ENCODE data around the gene CETN1. TPM values are rescaled to one million over a fixed set of nuclear protein-coding genes. Genes with fewer than 3 reads are reported as not detected.
A peak's percentile ranks its signal among the peaks of the same experiment; 100 is the strongest.

CETN1 gene
- not detected for polyA plus RNA-seq (ENCODE audit: insufficient read length)

GRCh38 chr18:580154-580553 is at the start of gene CETN1:
Gene CETN1, plus strand, starts transcription at chr18:580380. Its CDS starts 29 bp downstream, at chr18:580409.
- DNase-seq (ENCODE audit: low read depth) = no peak

GRCh38 chr18:532018-532417 is 48.2 kb upstream of the CETN1 start:
- DNase-seq (ENCODE audit: low read depth) = no peak

- DNase-seq (ENCODE audit: low read depth) = no peak
These were observed 47.5 kb upstream of the CETN1 start for GRCh38 chr18:532632-533031.

- no peak for DNase-seq (ENCODE audit: low read depth)
These were observed 46.1 kb upstream of the CETN1 start for GRCh38 chr18:533995-534601.

DNA sequence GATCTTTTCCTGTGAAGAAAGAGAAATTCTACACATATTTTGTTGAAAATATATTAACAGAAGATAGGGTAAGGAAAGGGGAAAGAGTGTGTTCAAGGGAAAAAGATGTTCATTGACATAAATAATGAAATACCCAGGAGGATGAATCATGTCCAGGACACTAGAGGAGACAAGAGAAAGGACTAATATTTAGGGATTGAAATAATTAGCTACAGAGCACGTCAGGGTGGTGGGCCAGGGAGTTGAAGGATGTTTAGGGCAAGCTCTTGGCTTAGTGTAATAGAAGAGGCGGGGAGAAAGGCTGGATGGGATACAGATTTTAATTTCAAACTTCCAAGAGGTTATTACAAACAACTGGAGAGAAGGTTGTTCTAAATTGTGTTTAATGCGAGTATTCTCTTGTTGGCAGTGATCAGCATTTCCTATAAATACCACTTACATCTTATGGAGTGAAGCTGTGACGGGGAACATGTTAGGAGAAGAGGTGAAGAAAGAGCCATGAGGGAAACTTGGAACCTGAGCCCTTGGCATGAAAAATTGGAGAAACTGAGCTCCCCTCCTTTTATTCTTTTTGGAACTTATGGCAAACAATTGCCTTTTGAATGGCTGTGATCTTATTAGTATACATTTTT is 36.6 kb upstream of the CETN1 start:
- DNase-seq (ENCODE audit: low read depth) = no peak

- DNase-seq (ENCODE audit: low read depth) = no peak
These were observed 30.2 kb upstream of the CETN1 start for GRCh38 chr18:549967-550366.

DNA sequence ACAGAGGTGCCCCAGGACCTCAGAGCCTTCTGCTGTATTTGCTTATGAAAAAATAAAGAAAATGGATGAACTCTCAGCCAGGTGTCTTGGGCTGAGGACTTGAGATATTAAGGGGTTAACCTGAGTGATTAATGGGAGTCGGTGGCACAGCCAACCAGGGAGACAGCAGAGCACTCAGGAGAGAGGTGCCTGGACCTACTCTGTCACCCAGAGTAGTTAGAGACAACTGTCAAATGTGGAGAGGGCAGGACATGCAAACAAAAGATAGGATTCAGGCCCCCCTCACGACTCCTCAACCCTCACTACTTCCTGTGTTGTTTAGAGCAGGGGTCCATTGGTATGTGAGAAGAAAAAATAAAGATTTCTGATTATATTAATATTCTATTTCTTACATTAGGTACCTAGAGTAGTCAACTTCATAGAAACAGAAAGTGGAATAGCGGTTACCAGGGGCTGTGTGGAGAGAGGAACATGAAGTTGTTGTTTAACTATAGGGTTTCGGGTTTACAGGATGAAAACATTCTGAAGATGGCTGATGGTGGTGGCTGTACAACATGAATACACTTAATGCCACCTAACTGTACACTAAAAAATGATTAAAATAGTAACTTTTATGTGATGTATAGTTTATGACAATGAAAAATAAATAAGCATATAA is 28.6 kb upstream of the CETN1 start:
- no peak for DNase-seq (ENCODE audit: low read depth)

GRCh38 chr18:555705-556457 is 24.3 kb upstream of the CETN1 start:
- DNase-seq (ENCODE audit: low read depth) = no peak

- DNase-seq (ENCODE audit: low read depth) = no peak
These were observed 15.2 kb upstream of the CETN1 start for GRCh38 chr18:564708-565561.

GRCh38 chr18:565562-566061 is 14.6 kb upstream of the CETN1 start:
- no peak for DNase-seq (ENCODE audit: low read depth)

- no peak for DNase-seq (ENCODE audit: low read depth)
These were observed 13.1 kb upstream of the CETN1 start for GRCh38 chr18:567122-567521.

DNA sequence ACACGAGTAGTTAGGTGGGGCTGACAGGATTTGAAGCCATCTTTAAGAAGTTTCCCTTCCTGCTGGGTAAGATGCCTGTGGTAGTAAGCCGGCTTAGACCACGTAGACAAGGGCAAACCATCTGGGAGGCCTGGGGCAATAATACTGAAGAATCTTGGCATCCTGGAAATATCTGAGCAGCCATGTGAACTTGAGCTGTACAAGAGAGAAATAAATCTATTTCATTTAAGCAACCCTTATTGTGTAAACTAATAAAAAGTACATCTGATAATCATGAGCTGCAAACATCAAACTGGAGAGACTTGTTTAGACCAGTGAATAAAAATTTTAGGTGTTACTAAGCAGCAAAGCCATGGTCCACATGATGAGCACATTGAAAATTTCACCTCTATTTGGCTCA is 11.4 kb upstream of the CETN1 start:
- no peak for DNase-seq (ENCODE audit: low read depth)

DNA sequence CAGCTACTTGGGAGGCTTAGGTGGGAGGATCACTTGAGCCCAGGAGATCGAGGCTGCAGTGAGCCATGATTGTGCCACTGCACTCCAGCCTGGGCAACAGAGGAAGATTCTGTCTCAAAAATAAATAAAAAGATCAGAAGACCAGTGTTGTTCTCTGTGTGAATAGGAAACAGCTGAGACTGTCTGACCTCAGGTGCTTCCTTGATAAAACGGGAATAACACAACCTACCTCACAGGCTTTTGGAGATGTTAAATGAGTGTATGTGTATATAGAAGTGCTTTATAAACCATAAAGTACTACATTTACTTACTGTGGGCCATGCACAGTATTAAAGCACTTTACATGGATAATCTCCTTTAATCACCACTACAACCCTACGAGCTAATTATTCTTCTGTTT is 9.9 kb upstream of the CETN1 start:
- no peak for DNase-seq (ENCODE audit: low read depth)

DNA sequence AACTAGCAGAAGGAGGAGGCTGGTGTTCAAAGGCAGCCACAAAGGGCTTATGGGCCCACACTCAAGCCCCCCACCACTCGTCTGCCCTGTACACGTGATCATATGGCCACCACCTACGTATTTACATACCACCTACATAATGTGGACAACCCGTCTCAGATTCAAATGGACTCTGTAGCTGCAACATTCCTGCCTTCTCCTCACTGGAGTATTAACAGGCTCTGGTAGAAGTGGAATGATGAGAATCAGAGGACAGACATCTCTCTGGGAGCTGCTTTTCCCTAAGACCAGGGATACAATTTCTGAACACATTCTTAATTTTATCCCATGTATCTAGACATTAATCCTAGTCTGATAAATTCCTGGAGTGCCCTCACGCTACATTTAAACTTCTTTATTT is 9.5 kb upstream of the CETN1 start:
- DNase-seq (ENCODE audit: low read depth) = no peak

DNA sequence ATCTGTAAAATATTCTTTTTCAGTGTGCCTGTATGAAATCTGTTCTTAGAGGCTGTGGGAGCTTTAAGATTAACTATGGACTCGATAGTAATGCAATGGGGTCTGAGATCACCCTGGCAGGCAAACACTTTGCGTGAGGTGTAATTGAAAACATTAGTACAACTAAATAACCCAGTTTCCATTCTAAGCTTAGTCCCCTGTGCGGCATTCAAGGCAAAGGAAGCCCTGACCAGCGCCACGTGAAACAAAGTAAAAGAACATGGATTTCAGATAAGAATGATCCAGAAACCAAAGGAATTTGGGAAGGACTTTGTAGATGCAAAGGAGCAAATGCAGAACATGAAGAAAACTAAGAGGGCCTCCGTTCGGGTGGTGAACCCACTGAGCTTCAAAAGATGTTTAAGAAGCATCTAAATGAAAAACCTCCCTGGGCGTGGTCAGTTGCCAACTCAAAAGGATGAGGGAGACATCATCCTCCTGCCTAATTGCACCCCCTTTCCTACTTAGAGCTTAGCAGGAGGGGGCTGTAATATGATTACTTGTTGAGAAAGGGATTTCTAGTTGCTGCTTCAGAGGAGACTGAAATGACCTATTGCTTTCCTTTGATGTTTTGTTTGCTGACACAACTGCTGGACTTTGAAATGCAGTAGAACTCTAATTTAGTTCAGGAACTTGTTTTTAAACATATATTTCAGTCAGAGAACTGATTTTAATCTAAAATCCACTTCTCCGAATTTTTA is 7.9 kb upstream of the CETN1 start:
- DNase-seq (ENCODE audit: low read depth) = no peak

DNA sequence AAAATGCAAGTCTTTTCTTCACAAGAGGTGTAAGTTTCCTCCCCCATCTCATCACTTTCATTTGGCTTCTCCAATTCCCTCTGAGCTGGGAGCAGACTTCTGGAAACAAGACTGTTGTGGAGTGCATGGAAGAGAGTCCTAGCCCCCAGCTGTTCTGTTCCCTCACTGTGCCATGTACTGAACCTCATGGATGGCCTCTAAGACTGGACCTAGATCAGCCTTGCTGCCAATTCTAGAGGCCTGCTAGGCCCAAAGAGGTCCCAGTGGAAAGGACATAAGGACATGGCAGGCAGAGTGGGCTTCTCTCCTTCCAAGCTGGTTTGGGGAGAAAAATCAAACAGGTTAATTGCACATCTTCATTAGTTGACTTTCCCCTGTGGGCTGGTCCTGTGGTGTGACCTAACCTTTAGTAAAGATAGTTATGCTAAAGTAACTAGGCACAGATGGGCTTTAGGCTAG is 7.3 kb upstream of the CETN1 start:
- DNase-seq (ENCODE audit: low read depth) = no peak

DNA sequence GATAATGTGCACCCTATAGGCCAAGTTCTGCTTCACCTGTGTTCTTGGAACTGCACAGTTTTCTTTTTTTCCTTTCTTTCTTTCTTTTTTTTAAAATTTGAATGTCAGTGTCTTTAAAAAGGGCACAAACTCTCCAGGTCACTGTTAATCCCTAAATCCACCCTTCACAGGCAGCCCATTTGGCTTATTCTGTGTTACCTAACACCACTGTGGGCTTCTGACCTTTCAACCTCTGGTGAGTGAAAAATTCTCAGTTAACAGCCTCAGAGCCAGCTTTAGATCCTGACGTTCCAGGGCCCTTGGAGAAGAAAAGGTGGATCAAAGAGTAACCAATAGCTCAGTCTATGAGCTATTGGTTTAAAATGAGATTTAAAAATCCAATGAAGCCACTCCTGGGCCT is 6.8 kb upstream of the CETN1 start:
- no peak for DNase-seq (ENCODE audit: low read depth)

GRCh38 chr18:574149-574860 is 5.9 kb upstream of the CETN1 start:
- DNase-seq (ENCODE audit: low read depth) = peak; percentile 85

DNA sequence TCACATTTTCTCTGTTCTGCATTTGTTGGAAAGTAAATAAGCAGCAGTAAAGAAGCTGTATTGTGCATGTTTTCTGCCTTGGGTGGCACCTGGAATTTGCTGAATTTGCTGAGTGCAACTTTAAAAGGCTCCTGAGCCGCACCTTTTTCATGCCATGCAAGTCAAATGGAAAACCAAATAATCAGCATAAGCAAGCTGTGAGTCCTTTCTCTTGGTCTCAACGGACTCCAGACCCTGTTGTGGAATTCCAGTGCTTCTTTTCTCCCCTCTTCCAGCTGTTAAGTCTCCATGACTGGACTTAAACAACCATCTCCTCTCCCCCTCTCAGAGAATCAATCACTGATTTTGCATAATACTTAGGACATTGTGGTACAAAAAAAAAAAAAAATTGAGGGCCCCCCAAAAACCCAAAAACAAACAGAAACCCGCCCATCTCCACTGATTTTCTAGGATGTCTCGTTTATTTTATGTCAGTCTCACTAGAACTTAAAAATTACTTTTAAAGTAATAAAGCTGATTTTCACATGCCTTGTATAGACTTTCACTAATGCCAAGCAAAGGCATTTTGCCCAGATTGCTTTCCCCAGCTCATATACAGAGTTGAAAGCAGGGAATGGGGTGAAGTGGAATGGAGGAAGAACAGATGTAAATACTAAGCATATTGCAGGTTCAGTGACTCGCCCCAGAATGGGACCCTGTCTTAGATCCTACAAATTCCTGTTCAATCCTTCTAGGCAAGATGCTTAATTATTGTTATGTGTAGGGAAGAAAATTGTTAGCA is 5.1 kb upstream of the CETN1 start:
- DNase-seq (ENCODE audit: low read depth) = no peak
